Mesenteric fat pad (tissue), 1 donor: Measurements from ENCODE around the gene CALHM4. TPM values are rescaled to one million over a fixed set of nuclear protein-coding genes. Genes with fewer than 3 reads are reported as not detected.

Experiments
- DNase-seq: peaks from one replicate; pipeline ENCODE4 v3.0.0-alpha.2; 2020; ENCODE audit warnings: low spot score
- total RNA-seq: library from RNA; stranded (reverse); fragmentation: NEBNext Ultra II Directional; extraction: Animal tissue kit (Norgen Biotek cat#: 25700); gene quantifications from one replicate; pipeline ENCODE4 v1.2.1, GENCODE V29; 2021
- donor health status: DM: yes; HTN: yes; CAD: no.

The CALHM4 gene
- total RNA-seq, 1 donor from 2014 or later: not detected

DNA sequence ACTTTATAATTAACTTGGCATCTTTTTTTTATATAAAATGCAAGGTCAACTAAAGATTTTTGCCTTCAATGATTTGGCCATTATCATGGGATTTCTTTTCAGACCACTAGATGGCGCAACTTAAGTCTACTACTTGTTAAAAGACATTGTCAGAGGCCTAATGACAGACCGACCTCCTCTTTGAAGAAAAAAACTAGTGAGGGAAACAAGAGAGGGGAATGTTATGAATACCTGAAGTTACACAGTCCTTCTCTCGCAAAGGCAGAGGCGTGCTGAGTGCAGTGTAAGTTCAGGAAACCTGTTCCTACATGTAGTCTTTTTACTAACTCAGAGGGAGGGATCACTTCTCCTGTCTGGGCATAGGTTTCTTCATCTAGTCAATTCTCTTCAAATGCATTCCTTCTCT, 17.3 kb upstream of the CALHM4 start:
- no peak for DNase-seq

DNA sequence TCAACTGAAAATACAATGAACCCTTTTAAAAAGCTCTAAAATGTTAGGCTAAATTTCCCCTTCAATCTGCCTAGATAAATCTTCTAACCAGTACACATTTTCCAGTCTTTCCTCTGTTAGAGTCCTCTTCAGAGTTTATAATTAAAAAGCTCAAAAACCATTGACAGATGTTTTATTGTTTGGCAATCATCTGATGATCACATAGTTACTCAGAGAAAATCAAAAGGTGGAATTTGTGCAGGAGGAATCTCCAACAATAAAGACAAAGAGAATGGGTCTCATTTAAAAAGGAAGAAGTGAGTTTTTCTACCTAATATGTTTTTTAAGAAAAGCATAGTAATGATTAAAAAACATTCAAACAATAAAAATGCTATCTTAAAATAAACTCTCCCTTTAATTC, 11.1 kb upstream of the CALHM4 start:
- DNase-seq: no peak

DNA sequence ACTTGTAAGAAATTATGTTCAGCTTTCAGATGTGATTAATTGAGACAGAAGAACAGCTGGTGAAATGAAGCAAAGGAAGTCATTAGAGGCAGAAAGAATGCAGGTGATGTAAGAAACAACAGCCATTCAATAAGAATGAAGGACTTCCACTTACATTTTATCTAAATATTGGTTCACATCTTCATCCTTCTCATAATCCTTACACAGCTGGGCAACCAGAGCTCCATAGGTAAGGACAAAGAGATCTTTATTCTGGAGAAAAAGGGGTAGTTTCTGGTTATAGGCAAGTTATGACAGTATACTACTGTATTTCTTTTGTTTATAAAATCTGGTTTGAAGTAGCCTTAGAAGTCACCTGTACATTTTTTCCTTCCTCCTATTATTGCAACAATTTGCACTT, 10.4 kb upstream of the CALHM4 start:
- DNase-seq: no peak

- DNase-seq: no peak
These were observed 7.9 kb upstream of the CALHM4 start, which contains the start of gene TRAPPC3L for GRCh38 chr6:116545651-116546050. TRAPPC3L (minus strand) TSS chr6:116545684; CDS start chr6:116545514, 170 bp downstream.

GRCh38 chr6:116547358-116547757, 6.2 kb upstream of the CALHM4 start:
- DNase-seq: no peak

DNA sequence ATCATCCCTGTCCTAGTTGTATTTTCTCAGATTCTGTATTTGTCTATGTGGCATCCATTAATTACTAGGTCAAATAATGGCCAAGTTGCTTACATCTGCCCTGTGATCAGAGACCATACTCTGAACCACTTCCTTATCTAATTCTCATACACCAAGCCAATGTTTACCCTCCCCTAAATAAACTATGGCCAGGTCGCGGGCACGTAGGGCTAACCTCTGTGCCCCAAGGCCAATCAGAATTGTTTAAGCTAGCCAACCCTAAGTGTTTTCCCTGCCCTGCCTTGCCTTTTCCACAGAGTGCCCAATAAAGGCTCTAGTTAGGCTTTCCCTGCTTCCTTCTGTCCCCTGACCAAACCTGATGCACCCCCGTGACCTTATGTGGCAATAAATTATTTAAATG, 2.8 kb upstream of the CALHM4 start:
- no peak for DNase-seq

GRCh38 chr6:116556065-116556464, 2.5 kb downstream of the CALHM4 start:
- DNase-seq: no peak

DNA sequence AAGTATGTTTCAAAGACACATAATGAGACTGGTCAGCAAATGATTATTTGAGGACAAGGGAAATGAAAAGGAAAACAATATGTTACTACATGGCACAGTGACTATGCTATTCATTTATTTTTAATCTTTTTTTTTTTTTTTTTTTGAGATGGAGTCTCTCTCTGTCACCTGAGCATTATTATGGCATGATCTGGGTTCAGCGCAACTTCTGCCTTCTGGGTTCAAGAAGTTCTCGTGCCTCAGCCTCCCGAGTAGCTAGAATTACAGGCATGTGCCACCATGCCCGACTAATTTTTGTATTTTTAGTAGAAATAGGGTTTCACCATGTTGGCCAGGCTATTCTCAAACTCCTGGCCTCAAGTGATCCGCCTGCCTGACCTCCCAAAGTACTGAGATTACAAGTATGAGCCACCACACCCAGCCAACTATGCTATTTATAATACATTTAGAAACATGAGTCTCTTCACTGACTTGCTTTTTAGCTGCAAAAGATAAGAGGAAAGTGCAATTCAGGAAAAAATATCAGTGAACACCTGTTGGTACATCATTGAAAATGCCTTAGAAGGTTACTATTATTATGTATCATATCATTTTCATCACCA, 3.4 kb downstream of the CALHM4 start:
- DNase-seq: no peak

DNA sequence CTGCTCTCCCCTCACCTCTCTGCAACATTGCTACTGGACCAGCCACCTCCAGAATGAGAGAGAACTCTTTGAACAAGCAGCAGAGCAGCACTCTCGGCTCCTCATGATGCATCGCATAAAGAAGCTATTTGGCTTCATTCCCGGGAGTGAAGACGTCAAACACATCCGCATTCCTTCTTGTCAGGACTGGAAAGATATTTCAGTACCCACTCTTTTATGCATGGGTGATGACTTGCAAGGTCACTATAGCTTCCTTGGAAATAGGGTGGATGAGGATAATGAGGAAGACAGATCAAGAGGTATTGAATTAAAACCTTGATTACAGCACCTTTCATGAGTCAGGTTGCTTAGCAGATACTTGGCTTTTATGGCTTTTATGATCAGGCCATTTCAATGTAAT, 4.3 kb downstream of the CALHM4 start:
- no peak for DNase-seq

GRCh38 chr6:116560130-116560529, 6.6 kb downstream of the CALHM4 start:
- DNase-seq: no peak

GRCh38 chr6:116561377-116562018, 7.9 kb downstream of the CALHM4 start:
- no peak for DNase-seq

DNA sequence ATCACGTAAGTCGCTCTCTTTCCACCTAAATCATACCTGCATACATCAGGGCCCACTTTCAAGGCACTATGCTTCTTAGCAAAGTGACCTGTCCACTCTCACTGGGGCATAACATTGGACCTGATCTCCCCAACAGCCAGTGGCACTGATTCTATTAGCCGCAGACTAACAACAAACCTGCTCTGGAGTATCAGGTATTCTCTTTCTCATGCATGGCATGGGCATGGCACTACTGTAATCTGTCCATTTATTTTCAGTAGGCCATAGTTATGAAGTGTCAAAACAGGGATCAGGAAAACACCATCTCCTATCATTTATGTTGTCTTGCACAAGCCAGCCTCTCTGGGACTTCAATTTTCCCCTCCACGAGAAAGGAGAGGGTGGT, 8.5 kb downstream of the CALHM4 start:
- DNase-seq: no peak

- DNase-seq: no peak
These were observed 9.1 kb downstream of the CALHM4 start for GRCh38 chr6:116562614-116563013.

GRCh38 chr6:116563830-116564229, 10.3 kb downstream of the CALHM4 start:
- DNase-seq: no peak

DNA sequence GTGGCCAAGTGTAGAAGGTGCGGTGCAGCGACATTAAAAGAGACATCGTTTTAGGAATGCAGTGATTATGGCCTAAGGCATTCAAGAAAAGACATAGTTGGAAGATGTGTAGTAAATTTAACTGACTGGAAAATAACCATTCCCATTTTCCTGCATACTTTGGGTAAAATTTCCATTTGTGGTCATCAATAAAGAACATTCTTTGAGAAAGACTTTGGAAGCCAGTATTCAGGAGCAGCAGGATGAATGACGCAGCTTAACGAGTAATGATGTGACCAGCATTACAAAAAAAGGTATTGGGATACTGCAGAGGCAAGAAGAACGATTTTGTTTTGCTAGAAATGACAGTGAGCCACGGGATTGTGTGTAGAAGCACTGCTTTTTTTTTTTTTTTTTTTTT, 10.8 kb downstream of the CALHM4 start:
- DNase-seq: no peak

- no peak for DNase-seq
These were observed 11.6 kb downstream of the CALHM4 start for GRCh38 chr6:116564921-116565872.

GRCh38 chr6:116568111-116568510, 14.6 kb downstream of the CALHM4 start:
- DNase-seq: no peak

DNA sequence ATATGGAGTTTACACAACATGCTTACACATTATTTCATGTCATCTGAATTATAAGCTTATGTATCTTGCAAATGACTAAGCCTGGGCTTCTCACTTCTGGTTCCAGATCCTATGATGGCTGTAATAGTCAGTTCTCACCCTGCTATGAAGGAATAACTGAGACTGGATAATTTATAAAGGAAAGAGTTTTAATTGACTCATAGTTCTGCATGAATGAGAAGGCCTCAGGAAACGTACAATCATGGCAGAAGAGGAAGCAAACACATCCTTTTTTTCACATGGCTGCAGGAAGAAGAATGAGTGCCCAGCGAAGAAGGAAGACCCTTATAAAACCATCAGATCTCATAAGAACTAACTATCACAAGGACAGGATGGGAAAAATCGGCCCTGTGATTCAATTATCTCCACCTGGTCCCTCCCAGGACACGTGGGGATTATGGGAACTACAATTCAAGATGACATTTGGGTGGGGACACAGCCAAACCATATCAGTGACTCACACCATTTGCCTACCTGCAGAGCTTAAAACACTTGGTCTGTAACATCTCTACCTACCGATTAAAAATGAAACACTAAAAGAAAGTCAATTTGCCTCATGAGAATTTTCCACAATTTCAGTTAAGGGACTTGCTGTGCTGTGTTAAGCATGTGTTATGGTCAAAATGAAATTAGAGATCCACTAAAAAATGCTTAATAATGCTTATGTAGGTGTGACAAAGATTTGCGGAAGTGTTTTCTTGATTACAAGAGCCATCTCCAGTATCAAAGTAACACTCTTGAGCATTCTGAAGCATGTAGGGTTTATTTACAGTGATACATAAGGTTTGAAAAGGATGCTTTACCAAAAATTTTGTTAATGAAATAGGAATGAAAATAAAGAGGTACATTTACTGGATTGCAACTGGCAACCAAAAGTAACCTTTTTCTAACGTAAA, 15.5 kb downstream of the CALHM4 start:
- DNase-seq: no peak

GRCh38 chr6:116570856-116571682, 17.5 kb downstream of the CALHM4 start, which contains the start of gene RWDD1:
RWDD1 (plus strand) TSS chr6:116571504; CDS start chr6:116571583, 79 bp downstream.
- peak; percentile 98 for DNase-seq

DNA sequence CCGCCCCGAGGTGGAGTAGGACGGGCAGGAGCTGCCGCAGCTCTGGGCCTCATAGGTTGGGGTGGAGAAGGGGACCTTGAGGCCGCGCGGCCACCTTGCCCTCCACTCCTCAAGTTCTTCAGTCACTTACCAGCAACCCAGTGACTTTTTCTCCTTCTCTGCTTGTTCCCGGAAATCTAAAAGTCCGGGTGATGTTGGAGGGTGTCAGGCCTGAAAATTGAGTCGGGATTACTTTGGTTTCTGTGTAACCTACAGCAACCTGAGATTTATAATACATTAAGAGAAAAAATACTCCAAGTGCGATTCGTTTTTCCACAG, 18.1 kb downstream of the CALHM4 start:
- no peak for DNase-seq
